HCT116 (cell line): Measurements from ENCODE around the gene SIRPD.

Experiments used
- ATF3 ChIP-seq: IDR thresholded peaks from 2 replicates; pipeline ENCODE4 v1.6.1; 2012
- CTCF ChIP-seq, 3 experiments: fragments of 200-600 bp in 1 of 3; sonication (generic) in 1 of 3; IDR thresholded peaks in 2 of 3; conservative IDR thresholded peaks in 1 of 3; 2 replicates each; pipeline ENCODE4 v1.5.1; 2012 to 2017; ENCODE audit warnings: low read depth in 2 of 3, low read length in 2 of 3, antibody characterized with exemption in 1 of 3, borderline replicate concordance in 1 of 3, control low read depth in 1 of 3, mild to moderate bottlenecking in 1 of 3, mixed read lengths in 1 of 3, mixed run types in 1 of 3, moderate library complexity in 1 of 3; ENCODE audit not compliant: insufficient read depth in 1 of 3
- EZH2 ChIP-seq: fragments of 200-600 bp; sonication (generic); IDR thresholded peaks from 2 replicates; pipeline ENCODE4 v1.6.1; 2017; ENCODE audit warnings: antibody characterized with exemption, mixed run types
- EZH2phosphoT487 ChIP-seq: fragments of 200-600 bp; IDR thresholded peaks from 2 replicates; pipeline ENCODE4 v1.6.1; 2018; ENCODE audit warnings: antibody characterized with exemption, borderline replicate concordance
- POLR2A ChIP-seq: IDR thresholded peaks from 2 replicates; pipeline ENCODE4 v1.7.0; 2011; ENCODE audit warnings: borderline replicate concordance; ENCODE audit not compliant: insufficient read depth, insufficient read length; ENCODE audit errors: extremely low read depth
- POLR2AphosphoS5 ChIP-seq: IDR thresholded peaks from 2 replicates; pipeline ENCODE4 v1.6.1; 2011; ENCODE audit warnings: mild to moderate bottlenecking, low read depth, low read length, moderate library complexity
- YY1 ChIP-seq: IDR thresholded peaks from 2 replicates; pipeline ENCODE4 v1.6.1; 2011; ENCODE audit warnings: low read length, low read depth, moderate library complexity, mild to moderate bottlenecking; ENCODE audit not compliant: insufficient replicate concordance; ENCODE audit errors: extremely low read depth

GRCh38 chr20:1587781-1588532 is 30.5 kb upstream of the SIRPD start:
- TF ChIP-seq CTCF (IDR thresholded peaks at IDR 0.05 in 2 of 3, conservative IDR thresholded peaks at IDR 0.05 in 1 of 3; ENCODE audit: borderline replicate concordance in 1 of 3, insufficient read depth in 1 of 3, low read depth in 2 of 3, low read length in 2 of 3) (no peak), EZH2phosphoT487 (no peak), POLR2A (no peak), EZH2 (no peak), ATF3 (no peak), POLR2AphosphoS5 (no peak), YY1 (no peak)
